HG03103 (cell line): Measurements from ENCODE around the gene PLXNA3.
A peak's percentile ranks its signal among the peaks of the same experiment; 100 is the strongest.
"Not testable (repeated sequence)": the region's sequence is repeated elsewhere in the genome, so short reads cannot be mapped to it uniquely, and the experiment has no call there.

Experiments
- ATAC-seq: cut with Tn5 transposase; IDR thresholded peaks from one replicate; pipeline ENCODE4 v1.9.1; 2021; ENCODE audit warnings: low read depth; ENCODE audit not compliant: unreplicated experiment

The PLXNA3 gene

DNA sequence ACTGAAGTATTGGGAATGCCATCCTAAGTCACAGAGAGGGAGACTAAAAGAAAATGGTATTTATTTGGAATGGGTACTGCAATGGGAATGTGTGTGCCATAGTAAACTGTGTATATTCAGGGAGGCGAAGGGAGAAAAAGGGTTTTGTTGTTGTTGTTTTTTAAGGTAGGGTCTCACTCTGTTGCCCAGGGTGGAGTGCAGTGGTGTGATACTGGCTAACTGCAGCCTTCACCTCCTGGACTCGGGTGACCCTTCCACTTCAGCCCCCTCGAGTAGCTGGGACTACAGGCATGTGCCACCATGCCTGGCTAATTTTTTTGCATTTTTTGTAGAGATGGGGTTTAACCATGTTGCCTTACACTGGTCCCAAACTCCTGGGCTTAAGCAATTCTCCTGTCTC lies 36.6 kb downstream of the PLXNA3 start:
- ATAC-seq, result no peak

GRCh38 chrX:154495472-154495922 lies 37.4 kb downstream of the PLXNA3 start:
- no peak for ATAC-seq

DNA sequence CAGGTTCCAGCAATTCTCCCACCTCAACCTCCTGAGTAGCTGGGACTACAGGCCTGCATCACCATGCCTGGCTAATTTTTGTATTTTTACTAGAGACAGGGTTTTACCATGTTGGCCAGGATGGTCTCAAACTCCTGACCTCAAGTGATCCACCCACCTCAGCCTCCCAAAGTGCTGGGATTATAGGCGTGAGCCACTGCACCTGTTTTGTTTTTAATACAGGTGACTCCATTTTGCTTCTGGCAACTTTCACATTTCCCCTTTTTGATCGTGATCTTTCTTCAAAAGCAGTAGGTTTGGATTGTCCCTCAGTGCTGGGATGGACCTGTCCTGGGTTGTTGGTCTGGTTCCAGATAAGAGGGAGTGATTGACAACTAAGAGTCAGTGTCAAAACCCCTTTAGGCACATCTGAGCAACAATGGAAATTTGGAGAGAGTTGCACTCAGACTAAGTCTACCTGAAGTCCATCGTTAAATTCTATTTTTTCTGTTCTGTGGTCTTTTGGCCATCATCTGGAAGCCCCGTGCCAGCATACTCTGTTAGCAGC lies 38.6 kb downstream of the PLXNA3 start:
- ATAC-seq, result not testable (repeated sequence)

- not testable (repeated sequence) for ATAC-seq
Observed at GRCh38 chrX:154501423-154501822, 43.3 kb downstream of the PLXNA3 start.

GRCh38 chrX:154502098-154502497 lies 44.0 kb downstream of the PLXNA3 start:
- no peak for ATAC-seq

- no peak for ATAC-seq
Observed at GRCh38 chrX:154502989-154503388, 44.9 kb downstream of the PLXNA3 start.

GRCh38 chrX:154505734-154506133 lies 47.7 kb downstream of the PLXNA3 start:
- ATAC-seq, result no peak

DNA sequence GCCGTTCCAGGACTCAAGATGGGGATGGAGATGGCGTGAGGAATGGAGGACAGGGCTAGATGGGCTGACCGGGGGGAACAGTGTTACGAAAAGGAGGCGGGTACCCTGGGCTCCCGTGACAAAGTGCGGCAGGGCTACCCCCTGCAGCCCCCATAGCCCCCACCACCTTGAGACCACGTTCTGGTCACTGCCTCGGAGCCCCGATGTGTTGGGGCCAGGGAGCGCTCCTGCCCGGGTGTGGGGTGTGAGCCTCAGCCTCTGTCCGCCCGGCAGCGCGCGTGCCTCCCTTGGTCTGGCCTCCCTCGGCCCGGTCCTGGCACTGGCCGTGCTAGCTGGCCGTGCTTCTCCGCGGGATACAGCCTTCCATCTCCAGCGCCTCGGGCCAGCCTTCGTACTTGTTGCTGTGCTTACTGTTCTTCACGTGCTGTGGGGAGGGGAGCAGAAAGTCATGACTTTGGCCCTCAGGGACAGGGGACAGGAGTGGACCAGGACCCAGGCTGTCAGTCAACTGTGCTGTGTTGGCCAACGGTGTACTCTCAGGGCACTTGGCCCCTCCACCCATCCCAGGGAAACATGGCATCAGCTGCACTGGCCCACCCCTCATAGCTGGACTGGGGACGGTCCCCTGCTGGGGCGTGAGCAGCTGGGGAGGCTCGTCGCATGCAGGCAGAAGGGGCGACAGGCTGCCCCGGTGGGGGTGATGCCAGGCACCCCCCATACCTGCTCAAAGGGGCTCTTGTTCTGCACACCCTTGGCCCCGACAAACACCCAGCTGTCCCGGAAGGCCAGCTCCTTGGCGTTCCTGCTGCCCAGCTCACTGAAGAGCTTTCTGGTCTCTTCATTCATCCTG lies 48.6 kb downstream of the PLXNA3 start:
- ATAC-seq, result no peak

DNA sequence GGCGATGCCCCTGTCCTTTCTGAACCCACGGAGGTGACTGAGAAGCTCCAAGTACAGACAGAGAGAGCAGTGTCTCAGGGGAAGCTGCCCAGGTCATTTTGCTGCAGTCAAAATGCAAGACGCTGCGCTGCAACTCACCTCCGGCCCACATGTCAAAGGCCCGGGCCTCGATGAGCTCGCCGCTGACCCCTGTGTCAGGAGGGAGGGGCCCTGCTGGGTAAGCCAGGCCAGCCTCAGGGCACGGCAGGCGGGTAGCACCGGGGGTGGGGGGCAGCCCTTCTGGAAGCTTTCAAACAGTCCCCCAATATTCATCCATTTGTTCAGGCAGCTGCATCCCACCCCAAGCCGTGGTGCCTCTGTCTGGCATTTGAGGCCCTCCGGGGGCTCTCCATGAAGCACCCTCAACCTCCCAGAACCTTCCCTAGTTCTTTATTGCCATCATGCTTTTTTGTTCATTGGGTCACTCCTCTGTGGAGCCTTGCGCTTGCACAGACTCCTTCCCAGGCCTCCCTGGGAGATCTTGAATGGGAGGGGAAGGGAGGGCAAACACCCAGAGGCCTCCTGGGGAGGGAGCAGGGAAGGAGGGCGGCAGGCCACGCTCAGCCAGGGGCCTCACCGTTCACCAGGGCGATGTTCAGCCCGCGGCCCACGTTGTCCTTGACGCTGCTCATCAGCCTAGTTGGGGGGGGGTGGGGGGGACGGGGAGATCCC lies 49.7 kb downstream of the PLXNA3 start:
- ATAC-seq, result no peak

- no peak for ATAC-seq
Observed at GRCh38 chrX:154508384-154508745, 50.3 kb downstream of the PLXNA3 start.

- ATAC-seq, result no peak
Observed at GRCh38 chrX:154509455-154509854, 51.4 kb downstream of the PLXNA3 start.

DNA sequence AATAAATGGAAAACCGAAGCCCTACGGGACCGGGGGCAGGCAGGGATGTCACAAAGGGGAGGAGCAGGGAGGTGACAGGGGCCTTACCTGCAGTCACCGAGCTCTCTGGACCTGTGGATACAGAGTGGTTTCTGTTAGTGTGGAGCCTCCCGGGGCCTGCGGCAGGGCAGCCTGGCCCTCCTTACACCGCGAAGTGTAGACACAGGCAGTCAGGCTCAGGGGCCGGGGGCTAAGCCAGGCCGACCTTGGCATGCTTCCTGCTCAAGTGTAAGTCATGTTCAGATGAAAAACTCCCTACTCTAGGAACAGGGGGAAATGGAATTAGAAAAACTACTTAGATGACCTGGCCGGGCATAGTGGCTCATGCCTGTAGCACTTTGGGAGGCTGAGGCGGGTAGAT lies 53.7 kb downstream of the PLXNA3 start:
- ATAC-seq, result no peak

- ATAC-seq, result no peak
Observed at GRCh38 chrX:154512879-154513553, 54.9 kb downstream of the PLXNA3 start.

DNA sequence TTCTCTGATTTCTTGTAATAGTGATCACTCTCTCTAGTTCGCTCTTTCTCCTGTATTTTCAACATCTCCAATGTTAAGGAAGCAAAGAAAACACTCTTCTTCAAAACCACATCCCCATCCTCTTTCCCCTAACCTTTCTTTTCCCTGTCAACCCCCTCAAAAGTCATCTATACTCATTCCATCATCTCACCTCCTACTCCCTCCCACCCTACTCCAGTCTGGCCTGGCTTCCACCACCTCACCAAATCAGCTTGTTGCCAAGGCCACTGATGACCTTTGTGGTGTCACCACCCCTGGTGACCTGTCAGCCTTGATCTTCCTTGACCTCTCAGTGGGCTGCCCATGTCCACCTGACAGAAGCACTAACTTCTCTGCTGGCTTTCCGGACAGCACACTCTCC lies 55.6 kb downstream of the PLXNA3 start:
- ATAC-seq, result no peak

GRCh38 chrX:154515090-154515965 lies 57.2 kb downstream of the PLXNA3 start:
- ATAC-seq, result no peak

- peak; percentile 95 for ATAC-seq
Observed at GRCh38 chrX:154515966-154516655, 58.0 kb downstream of the PLXNA3 start, which contains the start of gene FAM3A. TSS of gene FAM3A (minus strand) at chrX:154516232. CDS start at chrX:154515772, 460 bp downstream.

DNA sequence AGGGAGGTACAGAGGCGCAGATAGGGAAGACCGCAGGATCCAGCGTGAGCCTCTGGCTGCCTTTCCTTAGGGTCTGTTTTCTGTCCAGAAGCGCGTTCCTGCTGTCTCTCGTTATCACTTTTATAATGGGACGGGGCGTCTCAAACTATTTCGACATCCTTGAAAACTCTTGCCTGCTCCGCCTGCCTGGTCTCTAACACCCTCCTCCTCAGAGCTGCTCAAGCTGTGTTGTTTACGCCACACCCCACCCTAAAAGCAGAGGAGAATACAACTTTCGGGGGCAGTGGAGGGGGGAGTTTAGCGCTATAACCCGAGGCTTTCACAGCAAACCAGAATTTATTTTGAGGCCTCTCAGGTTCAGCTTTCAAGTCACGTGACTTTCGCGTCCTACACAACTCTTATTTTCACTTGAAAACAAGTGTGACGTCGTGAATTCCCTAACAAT lies 58.6 kb downstream of the PLXNA3 start:
- ATAC-seq, result no peak

GRCh38 chrX:154517101-154517781 lies 59.2 kb downstream of the PLXNA3 start:
- ATAC-seq, result no peak

DNA sequence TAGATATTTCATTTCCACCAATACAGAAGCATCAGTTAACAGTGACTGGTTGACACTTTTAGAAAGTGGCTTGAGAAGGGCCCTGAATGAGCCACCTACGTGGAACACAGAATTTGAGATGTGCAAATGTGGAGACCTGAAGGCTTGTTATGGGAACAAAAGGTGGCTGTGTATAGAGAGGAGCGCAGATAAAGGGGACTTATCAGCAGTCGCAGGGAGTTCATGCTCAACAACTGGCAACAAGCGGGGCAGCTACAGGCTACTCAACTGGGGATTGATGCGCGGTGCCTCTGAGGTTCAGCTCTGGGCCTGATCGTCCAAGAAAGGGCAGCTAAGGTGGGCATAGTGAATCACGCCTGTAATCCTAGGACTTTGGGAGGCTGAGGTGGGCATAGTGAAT lies 61.3 kb downstream of the PLXNA3 start:
- no peak for ATAC-seq
